ENCODE results near the gene KCNMB3. TPM values are rescaled to one million over a fixed set of nuclear protein-coding genes. Genes with fewer than 3 reads are reported as not detected.

The KCNMB3 gene
- total RNA-seq, 2 experiments from 2014 or later: 0.58 to 0.70 TPM

DNA sequence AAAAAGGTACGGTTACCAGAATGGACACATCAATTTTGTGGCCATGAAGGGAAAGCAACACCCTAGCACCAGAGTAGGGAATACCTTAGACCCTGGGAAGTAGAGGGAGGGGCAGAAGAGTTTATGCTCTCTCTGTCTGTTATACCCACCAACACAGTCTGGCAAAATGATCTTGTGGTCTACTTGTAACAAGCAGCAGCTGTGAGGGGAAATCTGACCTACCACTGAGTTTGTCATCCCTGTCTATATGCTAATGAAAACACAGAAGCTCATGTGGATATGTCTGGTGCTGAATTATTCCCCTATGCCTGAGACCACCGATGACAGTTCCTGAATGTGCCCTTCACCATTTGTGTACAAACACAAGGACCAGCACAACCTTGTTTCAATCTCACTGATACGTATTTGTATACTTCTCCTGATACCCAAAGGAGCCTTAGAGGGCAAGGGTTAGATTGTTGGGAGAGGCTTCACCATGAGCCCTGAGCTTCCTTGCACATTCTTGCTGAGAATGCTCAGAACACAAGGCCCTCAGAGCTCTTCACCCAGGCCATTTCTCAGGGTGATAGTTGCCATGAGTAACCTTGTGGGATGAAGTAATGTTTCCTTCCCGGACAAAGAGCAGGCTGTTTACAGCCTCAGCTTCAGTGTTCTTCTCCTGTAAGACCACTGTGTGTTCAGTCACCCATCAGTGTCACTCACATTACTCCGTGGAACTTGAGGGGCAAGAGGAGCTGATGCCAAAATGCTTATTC, 47.2 kb upstream of the KCNMB3 start:
- POLR2A ChIA-PET: no interaction called here
- DNase-seq: no peak
- no peak overlapping the region for H3K4me3 ChIP-seq (ENCODE audit: low read length)
- no peaks in the 10 kb centered on the region for H3K4me1 ChIP-seq (ENCODE audit: insufficient read depth, low read length)
- H3K27ac ChIP-seq (ENCODE audit: low read depth in 1 of 2, low read length in 2 of 2): no peak overlapping the region
- no peaks in the 10 kb centered on the region for H3K27me3 ChIP-seq (ENCODE audit: control insufficient read depth in 1 of 2, insufficient read depth in 2 of 2, low read length in 2 of 2)
- Mint-ChIP-seq H3K27me3 (peaks cover 7% of the 10 kb centered on the region), H3K36me3 (ENCODE audit: low read depth) (no peaks in the 10 kb centered on the region), H3K4me1 (ENCODE audit: low read depth) (no peaks in the 10 kb centered on the region), H3K27ac (no peak overlapping the region), H3K4me3 (no peak overlapping the region), H3K9me3 (no peaks in the 10 kb centered on the region)
- CTCF ChIA-PET: no interaction called here
- ATAC-seq (ENCODE audit: poor library complexity): no peak
- H3K36me3 ChIP-seq (ENCODE audit: insufficient read depth, low read length): no peaks in the 10 kb centered on the region
- TF ChIP-seq, protein P1, sequence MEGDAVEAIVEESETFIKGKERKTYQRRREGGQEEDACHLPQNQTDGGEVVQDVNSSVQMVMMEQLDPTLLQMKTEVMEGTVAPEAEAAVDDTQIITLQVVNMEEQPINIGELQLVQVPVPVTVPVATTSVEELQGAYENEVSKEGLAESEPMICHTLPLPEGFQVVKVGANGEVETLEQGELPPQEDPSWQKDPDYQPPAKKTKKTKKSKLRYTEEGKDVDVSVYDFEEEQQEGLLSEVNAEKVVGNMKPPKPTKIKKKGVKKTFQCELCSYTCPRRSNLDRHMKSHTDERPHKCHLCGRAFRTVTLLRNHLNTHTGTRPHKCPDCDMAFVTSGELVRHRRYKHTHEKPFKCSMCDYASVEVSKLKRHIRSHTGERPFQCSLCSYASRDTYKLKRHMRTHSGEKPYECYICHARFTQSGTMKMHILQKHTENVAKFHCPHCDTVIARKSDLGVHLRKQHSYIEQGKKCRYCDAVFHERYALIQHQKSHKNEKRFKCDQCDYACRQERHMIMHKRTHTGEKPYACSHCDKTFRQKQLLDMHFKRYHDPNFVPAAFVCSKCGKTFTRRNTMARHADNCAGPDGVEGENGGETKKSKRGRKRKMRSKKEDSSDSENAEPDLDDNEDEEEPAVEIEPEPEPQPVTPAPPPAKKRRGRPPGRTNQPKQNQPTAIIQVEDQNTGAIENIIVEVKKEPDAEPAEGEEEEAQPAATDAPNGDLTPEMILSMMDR (IDR thresholded peaks at IDR 0.05): no peak
- intact Hi-C loops (cut with DNase I, micrococcal nuclease): no loop called here
- no peaks in the 10 kb centered on the region for H3K9me3 ChIP-seq (ENCODE audit: control insufficient read depth in 1 of 2, insufficient read depth in 1 of 2, low read length in 2 of 2)

DNA sequence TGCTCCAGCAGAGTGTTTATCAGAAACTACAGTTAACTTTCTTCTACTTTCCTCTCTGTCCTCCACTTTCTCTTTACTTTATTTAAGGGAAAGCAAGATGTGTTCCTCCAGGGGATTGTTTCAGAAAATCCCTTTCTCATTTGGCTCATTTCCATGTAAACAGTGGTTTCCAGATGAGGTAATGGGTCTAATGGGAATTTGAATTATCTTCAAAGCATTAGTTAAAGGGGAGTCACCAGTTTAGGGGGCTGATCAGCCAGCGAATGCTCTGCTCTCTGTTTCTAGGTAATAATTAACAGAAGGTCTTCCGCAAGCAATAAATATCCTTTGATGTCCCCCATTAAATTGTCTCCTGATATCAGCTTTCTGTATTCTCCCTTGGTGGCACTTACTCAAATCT, 41.5 kb upstream of the KCNMB3 start:
- Mint-ChIP-seq H3K27me3 (peaks cover 13% of the 10 kb centered on the region), H3K27ac (no peak overlapping the region), H3K36me3 (ENCODE audit: low read depth) (no peaks in the 10 kb centered on the region), H3K4me3 (no peak overlapping the region), H3K9me3 (no peaks in the 10 kb centered on the region), H3K4me1 (ENCODE audit: low read depth) (no peaks in the 10 kb centered on the region)
- H3K9me3 ChIP-seq (ENCODE audit: control insufficient read depth in 1 of 2, insufficient read depth in 1 of 2, low read length in 2 of 2): no peaks in the 10 kb centered on the region
- H3K4me1 ChIP-seq (ENCODE audit: insufficient read depth, low read length): no peaks in the 10 kb centered on the region
- no peaks in the 10 kb centered on the region for H3K36me3 ChIP-seq (ENCODE audit: insufficient read depth, low read length)
- ChIA-PET CTCF (interaction anchor here (0.6 kb wide), 1 partner anchor 281 kb away, joined by 4 read pairs; no protein-coding TSS in a partner anchor), POLR2A (no interaction called here)
- ATAC-seq (ENCODE audit: poor library complexity) (no peak), DNase-seq (no peak)
- no peak overlapping the region for H3K4me3 ChIP-seq (ENCODE audit: low read length)
- intact Hi-C loops (cut with DNase I, micrococcal nuclease): no loop called here
- H3K27me3 ChIP-seq (ENCODE audit: control insufficient read depth in 1 of 2, insufficient read depth in 2 of 2, low read length in 2 of 2): peaks cover 3 to 5% of the 10 kb centered on the region in 2 experiments
- no peak overlapping the region for H3K27ac ChIP-seq (ENCODE audit: low read depth in 1 of 2, low read length in 2 of 2)
- TF ChIP-seq, protein P1 (IDR thresholded peaks at IDR 0.05): no peak

DNA sequence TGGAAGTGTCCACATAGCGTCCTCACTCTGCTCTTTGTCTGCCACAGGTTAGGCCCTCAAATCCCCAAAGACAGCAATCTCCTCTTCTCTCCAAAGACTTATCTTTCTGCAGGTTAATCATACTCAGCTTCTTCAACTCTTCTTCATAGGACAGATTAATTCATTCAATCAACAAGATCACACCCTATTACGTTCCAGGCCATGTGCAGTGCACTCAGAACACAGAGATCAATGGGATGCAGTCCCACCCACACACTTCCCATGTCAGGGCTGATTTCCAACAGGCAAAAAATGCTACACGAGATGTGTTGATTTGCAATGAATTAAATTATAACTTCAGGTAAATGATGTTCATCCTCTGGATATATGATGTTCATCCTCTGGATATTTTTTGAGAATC, 38.4 kb upstream of the KCNMB3 start:
- Mint-ChIP-seq H3K9me3 (no peaks in the 10 kb centered on the region), H3K4me3 (no peak overlapping the region), H3K36me3 (ENCODE audit: low read depth) (no peaks in the 10 kb centered on the region), H3K27me3 (peaks cover 6% of the 10 kb centered on the region), H3K4me1 (ENCODE audit: low read depth) (no peaks in the 10 kb centered on the region), H3K27ac (no peak overlapping the region)
- H3K4me3 ChIP-seq (ENCODE audit: low read length): no peak overlapping the region
- peaks cover 3 to 5% of the 10 kb centered on the region in 2 experiments for H3K27me3 ChIP-seq (ENCODE audit: control insufficient read depth in 1 of 2, insufficient read depth in 2 of 2, low read length in 2 of 2)
- POLR2A ChIA-PET: no interaction called here
- H3K4me1 ChIP-seq (ENCODE audit: insufficient read depth, low read length): no peaks in the 10 kb centered on the region
- CTCF ChIA-PET: no interaction called here
- ATAC-seq (ENCODE audit: poor library complexity): no peak
- no peaks in the 10 kb centered on the region for H3K36me3 ChIP-seq (ENCODE audit: insufficient read depth, low read length)
- H3K27ac ChIP-seq (ENCODE audit: low read depth in 1 of 2, low read length in 2 of 2): no peak overlapping the region
- no peaks in the 10 kb centered on the region for H3K9me3 ChIP-seq (ENCODE audit: control insufficient read depth in 1 of 2, insufficient read depth in 1 of 2, low read length in 2 of 2)
- DNase-seq: no peak
- TF ChIP-seq, protein P1 (IDR thresholded peaks at IDR 0.05): no peak
- intact Hi-C loops (cut with DNase I, micrococcal nuclease): no loop called here
